Measurements from ENCODE around the gene PRAME.

DNA sequence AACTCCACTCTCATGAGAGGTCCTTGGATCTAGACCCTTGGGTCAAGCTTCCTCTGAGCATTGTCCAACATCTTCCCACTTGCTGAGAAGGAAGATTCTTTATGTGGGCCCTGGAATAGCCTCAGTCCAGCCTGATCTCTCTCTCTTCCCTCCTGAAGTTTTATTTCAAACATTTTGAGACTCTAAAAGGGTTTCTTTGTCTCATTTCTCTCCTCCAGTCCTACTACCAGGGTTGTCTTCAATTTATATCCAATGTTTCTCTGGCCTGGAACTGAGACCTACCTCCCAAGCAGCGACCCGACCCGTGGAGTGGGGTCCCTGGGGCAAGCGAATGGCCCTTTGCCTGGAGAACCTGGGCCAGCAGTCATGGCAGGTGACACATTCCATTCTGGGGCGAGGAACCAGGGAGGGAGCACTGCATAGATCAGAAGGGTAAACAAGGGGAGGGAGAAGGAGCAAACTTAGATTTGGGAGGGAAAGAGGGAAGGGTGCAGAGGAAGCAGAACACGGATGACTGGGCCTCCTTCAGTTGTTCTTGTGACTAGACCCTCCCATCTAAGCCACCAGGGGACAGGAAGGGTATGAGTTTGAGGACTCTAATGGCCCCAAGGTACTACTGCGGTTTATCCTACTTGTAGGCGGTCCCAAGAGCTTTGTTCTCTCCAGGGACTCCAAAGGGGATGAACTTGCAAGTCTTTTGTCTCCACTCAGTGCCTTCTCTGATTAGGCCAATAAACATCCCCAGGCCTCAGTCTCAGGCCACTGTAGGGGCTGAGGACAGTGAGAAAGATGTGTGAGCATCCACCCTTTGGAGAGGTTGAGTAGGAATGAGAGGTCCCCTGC is 14.2 kb upstream of the PRAME start:
- TF ChIP-seq RAD21 (IDR thresholded peaks at IDR 0.05; ENCODE audit: low read depth) (no peak), USF1 (IDR thresholded peaks at IDR 0.05) (no peak), CEBPB (IDR thresholded peaks at IDR 0.05) (no peak), REST (IDR thresholded peaks at IDR 0.05; ENCODE audit: low read depth) (no peak), ZBTB7A (IDR thresholded peaks at IDR 0.05; ENCODE audit: low read depth) (no peak), NFIC (IDR thresholded peaks at IDR 0.05) (no peak), FOXM1 (IDR thresholded peaks at IDR 0.05; ENCODE audit: borderline replicate concordance, low read depth) (no peak), CREB1 (IDR thresholded peaks at IDR 0.05; ENCODE audit: low read depth) (no peak), YY1 (IDR thresholded peaks at IDR 0.05; ENCODE audit: low read depth) (no peak)

Measured in Ishikawa (cell line).